GM10248 (cell line): ENCODE results near the gene PDC.

Experiments used
- CTCF ChIA-PET: fragments of 300-600 bp; sonication (Branson Sonifier 250); formaldehyde crosslinking; extraction: SDS; loops from one replicate; lab custom pipeline; 2021; ENCODE audit warnings: antibody characterized with exemption; lab: Yijun Ruan, JAX
- POLR2A ChIA-PET: fragments of 350-650 bp; sonication (Branson Sonifier 250); formaldehyde crosslinking; extraction: SDS; loops from one replicate; lab custom pipeline; 2020; ENCODE audit warnings: antibody characterized with exemption; lab: Yijun Ruan, JAX
- DNase-seq: peaks from one replicate; pipeline ENCODE4 v3.0.0; 2012; ENCODE audit errors: extremely low spot score
- CTCF ChIP-seq: IDR thresholded peaks from 2 replicates; pipeline ENCODE4 v1.5.1; 2012; ENCODE audit warnings: mild to moderate bottlenecking, low read depth; ENCODE audit errors: extremely low read depth, missing control alignments, control extremely low read depth

The PDC gene

GRCh38 chr1:186461014-186461413, at the start of gene PDC:
TSS of gene PDC (minus strand) at chr1:186461114. CDS start at chr1:186449459, 11,655 bp downstream.
- TF ChIP-seq CTCF, result no peak
- CTCF ChIA-PET, result interaction anchor here (1.5 kb wide), 1 partner anchor 12 kb away, joined by 4 read pairs; no protein-coding TSS in a partner anchor
- POLR2A ChIA-PET, result no interaction called here
- DNase-seq, result no peak

GRCh38 chr1:186503190-186503589, 42.3 kb upstream of the PDC start:
- POLR2A ChIA-PET, result no interaction called here
- no peak for TF ChIP-seq CTCF
- DNase-seq, result no peak
- CTCF ChIA-PET, result no interaction called here

GRCh38 chr1:186502087-186502486, 41.2 kb upstream of the PDC start:
- POLR2A ChIA-PET, result no interaction called here
- no peak for DNase-seq
- no peak for TF ChIP-seq CTCF
- CTCF ChIA-PET, result interaction anchor here (1.0 to 1.1 kb wide), 2 partner anchors 10 to 484 kb away, joined by 3 to 6 read pairs; no protein-coding TSS in a partner anchor

- ChIA-PET POLR2A (no interaction called here), CTCF (no interaction called here)
- no peak for TF ChIP-seq CTCF
- no peak for DNase-seq
Measured at GRCh38 chr1:186500804-186501203, 39.9 kb upstream of the PDC start.

- ChIA-PET POLR2A (no interaction called here), CTCF (interaction anchor here (0.9 to 1.0 kb wide), 2 partner anchors 14 to 614 kb away, joined by 3 read pairs; no protein-coding TSS in a partner anchor)
- DNase-seq, result no peak
- no peak for TF ChIP-seq CTCF
Measured at GRCh38 chr1:186499571-186499970, 38.7 kb upstream of the PDC start.

GRCh38 chr1:186498695-186499389, 37.9 kb upstream of the PDC start:
- POLR2A ChIA-PET, result no interaction called here
- TF ChIP-seq CTCF, result no peak
- no peak for DNase-seq
- CTCF ChIA-PET, result interaction anchor here (0.9 to 1.5 kb wide), 5 partner anchors 10 to 615 kb away, joined by 3 read pairs; no protein-coding TSS in a partner anchor
